ENCODE measurements around the gene LAPTM5. TPM values are rescaled to one million over a fixed set of nuclear protein-coding genes. Genes with fewer than 3 reads are reported as not detected.

LAPTM5 gene
- total and polyA plus RNA-seq, 2 donors (not counting 3 experiments of a cell fraction or from before 2014, with no cell fraction given) = 83.4 to 95.2 TPM

GRCh38 chr1:30731109-30731805, 26.3 kb downstream of the LAPTM5 start:
- no peaks in the 10 kb centered on the region for H3K9me3 ChIP-seq (replicated peaks; ENCODE audit: control insufficient read depth, insufficient read depth, low read length)
- no peaks in the 10 kb centered on the region for H3K4me1 ChIP-seq (ENCODE audit: control insufficient read depth, extremely low read depth, insufficient read depth, low read length)
- BruUV-seq (replicated peaks) = no TSS peak
- FAIRE-seq (no peak), DNase-seq (ENCODE audit: low read depth, low spot score) (no peak)
- H2AFZ ChIP-seq (ENCODE audit: low read depth, low read length) = no peak overlapping the region
- no peaks in the 10 kb centered on the region for H3K79me2 ChIP-seq (ENCODE audit: control insufficient read depth, insufficient read depth, low read length)
- H3K9me1 ChIP-seq (replicated peaks; ENCODE audit: control insufficient read depth, extremely low read depth, insufficient read depth, low read length) = no peaks in the 10 kb centered on the region
- no peaks in the 10 kb centered on the region for H3K36me3 ChIP-seq (ENCODE audit: control insufficient read depth in 2 of 2, extremely low read depth in 1 of 2, insufficient read depth in 2 of 2, low read length in 2 of 2)
- H3K4me3 ChIP-seq (replicated peaks in 1 of 3; ENCODE audit: insufficient read depth in 1 of 3, low read depth in 1 of 3, low read length in 3 of 3) = no peak overlapping the region
- no peak overlapping the region for H3K4me2 ChIP-seq (ENCODE audit: insufficient read depth, low read length)
- H4K20me1 ChIP-seq (replicated peaks; ENCODE audit: control insufficient read depth, extremely low read depth, insufficient read depth, low read length) = no peaks in the 10 kb centered on the region
- POLR2A ChIA-PET = no interaction called here
- CTCF ChIA-PET = interaction anchor here (2.0 to 6.4 kb wide), 2 partner anchors 47 to 51 kb away, joined by 7 to 100 read pairs; no protein-coding TSS in a partner anchor
- dilution Hi-C loops (cut with MboI; ENCODE audit: extremely low pct_ligation_motif_present, low sequenced_read_pairs) (no loop called here), intact Hi-C loops (cut with micrococcal nuclease) (no loop called here)
- H3K27ac ChIP-seq (ENCODE audit: insufficient read depth, low read depth, low read length) = no peak overlapping the region
- no peaks in the 10 kb centered on the region for H3K27me3 ChIP-seq (ENCODE audit: control insufficient read depth in 2 of 2, insufficient read depth in 2 of 2, low read length in 2 of 2)
- TF ChIP-seq MYC (IDR thresholded peaks at IDR 0.05; ENCODE audit: low read depth, low read length) = no peak
- no peak for TF ChIP-seq MAX (IDR thresholded peaks at IDR 0.05; ENCODE audit: insufficient read depth, insufficient read length)
- H3K9ac ChIP-seq (replicated peaks; ENCODE audit: extremely low read depth, insufficient read depth, low read length) = no peak overlapping the region

- BruUV-seq (replicated peaks) = no TSS peak
- H3K4me1 ChIP-seq (ENCODE audit: control insufficient read depth, extremely low read depth, insufficient read depth, low read length) = no peaks in the 10 kb centered on the region
- ChIA-PET CTCF (interaction anchor here (0.9 to 6.4 kb wide), 7 partner anchors 10 to 180 kb away, joined by 3 to 100 read pairs (median 4); no protein-coding TSS in a partner anchor), POLR2A (interaction anchor here (0.5 kb wide), 1 partner anchor 60 kb away, joined by 3 read pairs; no protein-coding TSS in a partner anchor)
- no peaks in the 10 kb centered on the region for H3K9me3 ChIP-seq (replicated peaks; ENCODE audit: control insufficient read depth, insufficient read depth, low read length)
- H3K4me3 ChIP-seq (replicated peaks in 1 of 3; ENCODE audit: insufficient read depth in 1 of 3, low read depth in 1 of 3, low read length in 3 of 3) = no peak overlapping the region
- no peaks in the 10 kb centered on the region for H4K20me1 ChIP-seq (replicated peaks; ENCODE audit: control insufficient read depth, extremely low read depth, insufficient read depth, low read length)
- H3K9ac ChIP-seq (replicated peaks; ENCODE audit: extremely low read depth, insufficient read depth, low read length) = no peak overlapping the region
- H3K36me3 ChIP-seq (ENCODE audit: control insufficient read depth in 2 of 2, extremely low read depth in 1 of 2, insufficient read depth in 2 of 2, low read length in 2 of 2) = no peaks in the 10 kb centered on the region
- dilution Hi-C loops (cut with MboI; ENCODE audit: extremely low pct_ligation_motif_present, low sequenced_read_pairs) = no loop called here
- no peaks in the 10 kb centered on the region for H3K27me3 ChIP-seq (ENCODE audit: control insufficient read depth in 2 of 2, insufficient read depth in 2 of 2, low read length in 2 of 2)
- H3K27ac ChIP-seq (ENCODE audit: insufficient read depth, low read depth, low read length) = no peak overlapping the region
- TF ChIP-seq MAX (IDR thresholded peaks at IDR 0.05; ENCODE audit: insufficient read depth, insufficient read length) (no peak), POLR2AphosphoS5 (IDR thresholded peaks at IDR 0.05; ENCODE audit: insufficient read depth, low read depth, low read length) (no peak), GATA2 (IDR thresholded peaks at IDR 0.05; ENCODE audit: insufficient read depth, insufficient read length, low read depth, low read length) (no peak), FOS (IDR thresholded peaks at IDR 0.05; ENCODE audit: borderline replicate concordance, insufficient read depth, low read length) (no peak), MYC (IDR thresholded peaks at IDR 0.05; ENCODE audit: low read depth, low read length) (no peak), EZH2 (IDR thresholded peaks at IDR 0.05; ENCODE audit: borderline replicate concordance, low read depth, low read length, severe bottlenecking) (no peak), JUN (IDR thresholded peaks at IDR 0.05; ENCODE audit: borderline replicate concordance, insufficient read depth, insufficient read length, low read depth) (no peak), CTCF (IDR thresholded peaks at IDR 0.05; ENCODE audit: extremely low read depth in 1 of 2, insufficient read depth in 1 of 2, low read depth in 1 of 2, low read length in 2 of 2) (no peak), POLR2A (IDR thresholded peaks at IDR 0.05; ENCODE audit: low read depth, low read length) (no peak)
- FAIRE-seq = no peak
- H2AFZ ChIP-seq (ENCODE audit: low read depth, low read length) = no peak overlapping the region
- no peak overlapping the region for H3K4me2 ChIP-seq (ENCODE audit: insufficient read depth, low read length)
- intact Hi-C loops (cut with micrococcal nuclease) = no loop called here
- DNase-seq (ENCODE audit: low read depth, low spot score) = no peak
- no peaks in the 10 kb centered on the region for H3K9me1 ChIP-seq (replicated peaks; ENCODE audit: control insufficient read depth, extremely low read depth, insufficient read depth, low read length)
- H3K79me2 ChIP-seq (ENCODE audit: control insufficient read depth, insufficient read depth, low read length) = no peaks in the 10 kb centered on the region
These were observed 27.0 kb downstream of the LAPTM5 start for GRCh38 chr1:30730346-30731108.
